ENCODE measurements around the gene GRK4. TPM values are rescaled to one million over a fixed set of nuclear protein-coding genes. Genes with fewer than 3 reads are reported as not detected.

GRK4 gene
- total RNA-seq, 4 donors from 2014 or later, result 4.2 to 10.5 (median 4.7) TPM

DNA sequence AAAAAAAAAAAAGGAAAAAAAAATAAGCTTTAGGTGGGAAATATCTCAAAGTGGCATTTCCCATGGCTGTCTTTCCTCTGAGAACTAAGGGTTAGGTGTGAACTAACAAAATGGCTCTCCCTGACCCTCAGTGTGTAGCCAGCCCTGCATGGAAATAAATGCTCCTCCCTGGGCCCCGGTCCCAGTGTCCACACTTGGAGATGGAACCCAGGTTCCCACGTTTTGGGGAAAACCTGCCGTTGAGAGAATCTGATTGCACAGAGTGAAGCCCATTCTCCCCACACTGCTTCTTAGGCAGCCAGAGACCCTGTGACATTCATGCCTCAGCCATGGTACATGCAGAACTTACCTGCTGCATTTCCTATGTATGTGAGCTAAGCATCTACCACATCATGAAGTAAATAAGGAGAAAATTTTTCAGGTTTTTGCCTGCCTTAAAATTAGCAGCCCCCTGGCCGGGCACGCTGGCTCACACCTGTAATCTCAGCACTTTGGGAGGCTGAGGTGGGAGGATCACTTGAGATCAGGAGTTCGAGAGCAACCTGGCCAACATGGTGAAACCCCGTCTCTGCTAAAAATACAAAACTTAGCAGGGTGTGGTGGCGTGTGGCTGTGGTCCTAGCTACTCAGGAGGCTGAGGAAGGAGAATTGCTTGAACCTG lies 76.5 kb downstream of the GRK4 start:
- 84 to 88% methylated on average over 8 of the region's 8 CpGs for WGBS, 2 donors
- intact Hi-C loops (cut with DNase I; ENCODE audit: low total_unique reads), result no loop called here
- H3K4me3 ChIP-seq (ENCODE audit: low read depth, poor library complexity, severe bottlenecking), result no peak overlapping the region
- no peak for TF ChIP-seq POLR2A (IDR thresholded peaks at IDR 0.05)
- TF ChIP-seq, protein P1, sequence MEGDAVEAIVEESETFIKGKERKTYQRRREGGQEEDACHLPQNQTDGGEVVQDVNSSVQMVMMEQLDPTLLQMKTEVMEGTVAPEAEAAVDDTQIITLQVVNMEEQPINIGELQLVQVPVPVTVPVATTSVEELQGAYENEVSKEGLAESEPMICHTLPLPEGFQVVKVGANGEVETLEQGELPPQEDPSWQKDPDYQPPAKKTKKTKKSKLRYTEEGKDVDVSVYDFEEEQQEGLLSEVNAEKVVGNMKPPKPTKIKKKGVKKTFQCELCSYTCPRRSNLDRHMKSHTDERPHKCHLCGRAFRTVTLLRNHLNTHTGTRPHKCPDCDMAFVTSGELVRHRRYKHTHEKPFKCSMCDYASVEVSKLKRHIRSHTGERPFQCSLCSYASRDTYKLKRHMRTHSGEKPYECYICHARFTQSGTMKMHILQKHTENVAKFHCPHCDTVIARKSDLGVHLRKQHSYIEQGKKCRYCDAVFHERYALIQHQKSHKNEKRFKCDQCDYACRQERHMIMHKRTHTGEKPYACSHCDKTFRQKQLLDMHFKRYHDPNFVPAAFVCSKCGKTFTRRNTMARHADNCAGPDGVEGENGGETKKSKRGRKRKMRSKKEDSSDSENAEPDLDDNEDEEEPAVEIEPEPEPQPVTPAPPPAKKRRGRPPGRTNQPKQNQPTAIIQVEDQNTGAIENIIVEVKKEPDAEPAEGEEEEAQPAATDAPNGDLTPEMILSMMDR (IDR thresholded peaks at IDR 0.05), result no peak
- DNase-seq (ENCODE audit: low spot score in 2 of 2), result peak in 1 of 2 donors; percentile 53

GRCh38 chr4:3040452-3041191 lies 77.3 kb downstream of the GRK4 start:
- 83 to 86% methylated on average over 27 of the region's 28 CpGs for WGBS, 2 donors
- TF ChIP-seq, protein P1 (IDR thresholded peaks at IDR 0.05), result no peak
- intact Hi-C loops (cut with DNase I; ENCODE audit: low total_unique reads), result no loop called here
- no peak overlapping the region for H3K4me3 ChIP-seq (ENCODE audit: low read depth, poor library complexity, severe bottlenecking)
- DNase-seq (ENCODE audit: low spot score in 2 of 2), result peak in 1 of 2 donors; percentile 77

GRCh38 chr4:3041192-3042142 lies 78.1 kb downstream of the GRK4 start:
- intact Hi-C loops (cut with DNase I; ENCODE audit: low total_unique reads), result no loop called here
- TF ChIP-seq, protein P1 (IDR thresholded peaks at IDR 0.05), result no peak
- no peak for TF ChIP-seq POLR2A (IDR thresholded peaks at IDR 0.05)
- DNase-seq (ENCODE audit: low spot score in 2 of 2), result peak; percentile 64 to 93
- 28 to 30% methylated on average over 38 of the region's 57 CpGs for WGBS, 2 donors
- H3K4me3 ChIP-seq (ENCODE audit: low read depth, poor library complexity, severe bottlenecking), result peak overlapping the region; percentile 7

- WGBS, 2 donors, result 55 to 59% methylated on average over 10 of the region's 10 CpGs
- TF ChIP-seq POLR2A (IDR thresholded peaks at IDR 0.05), result no peak
- TF ChIP-seq, protein P1 (IDR thresholded peaks at IDR 0.05), result no peak
- intact Hi-C loops (cut with DNase I; ENCODE audit: low total_unique reads), result no loop called here
- peak in 1 of 2 donors; percentile 77 for DNase-seq (ENCODE audit: low spot score in 2 of 2)
- peak overlapping the region; percentile 7 for H3K4me3 ChIP-seq (ENCODE audit: low read depth, poor library complexity, severe bottlenecking)
These were observed 78.9 kb downstream of the GRK4 start for GRCh38 chr4:3042226-3042625.

- peak in 1 of 2 donors; percentile 25 for DNase-seq (ENCODE audit: low spot score in 2 of 2)
- TF ChIP-seq, protein P1 (IDR thresholded peaks at IDR 0.05), result no peak
- no peak for TF ChIP-seq POLR2A (IDR thresholded peaks at IDR 0.05)
- intact Hi-C loops (cut with DNase I; ENCODE audit: low total_unique reads), result no loop called here
- WGBS, 2 donors, result 88 to 91% methylated on average over 11 of the region's 11 CpGs
- H3K4me3 ChIP-seq (ENCODE audit: low read depth, poor library complexity, severe bottlenecking), result no peak overlapping the region
These were observed 80.1 kb downstream of the GRK4 start for GRCh38 chr4:3043282-3044020.
